Subcutaneous adipose tissue (tissue), 4 donors: ENCODE results near the gene NAA16. TPM values are rescaled to one million over a fixed set of nuclear protein-coding genes. Genes with fewer than 3 reads are reported as not detected.

Source experiments
- total RNA-seq, 4 donors: library from RNA; depleted of rRNA; stranded (reverse); fragments of >200 nt; gene quantifications; one replicate each; pipeline ENCODE4 v1.1.0, GENCODE V29; 2016
- TF ChIP-seq, protein P1 (sequence below): fragments of 450-650 bp; IDR thresholded peaks from one replicate; pipeline ENCODE4 v1.5.1; 2016; ENCODE audit warnings: low read depth, mild to moderate bottlenecking, control low read depth, antibody characterized with exemption, moderate library complexity

NAA16 gene
- total RNA-seq, 4 donors from 2014 or later: 15.0 to 26.1 (median 18.5) TPM

DNA sequence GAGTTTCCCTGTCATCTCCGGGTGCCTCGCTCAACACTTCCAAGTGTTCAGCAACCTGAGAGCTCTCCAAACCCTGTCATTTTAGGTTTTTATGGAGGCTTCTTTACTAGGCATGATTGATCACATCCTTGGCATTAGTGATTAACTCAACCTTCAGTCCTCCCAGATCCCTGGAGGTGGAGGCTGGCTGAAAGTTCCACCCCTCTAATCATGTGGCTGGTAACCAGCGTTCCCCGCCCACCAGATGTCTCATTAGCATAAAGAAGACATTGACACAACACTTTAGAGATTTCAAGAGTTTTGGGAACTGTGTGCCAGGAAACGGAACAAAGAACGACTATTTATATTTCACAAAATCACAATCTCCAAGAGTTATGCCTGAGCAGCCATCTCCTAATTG, 75.1 kb downstream of the NAA16 start:
- TF ChIP-seq, protein P1, sequence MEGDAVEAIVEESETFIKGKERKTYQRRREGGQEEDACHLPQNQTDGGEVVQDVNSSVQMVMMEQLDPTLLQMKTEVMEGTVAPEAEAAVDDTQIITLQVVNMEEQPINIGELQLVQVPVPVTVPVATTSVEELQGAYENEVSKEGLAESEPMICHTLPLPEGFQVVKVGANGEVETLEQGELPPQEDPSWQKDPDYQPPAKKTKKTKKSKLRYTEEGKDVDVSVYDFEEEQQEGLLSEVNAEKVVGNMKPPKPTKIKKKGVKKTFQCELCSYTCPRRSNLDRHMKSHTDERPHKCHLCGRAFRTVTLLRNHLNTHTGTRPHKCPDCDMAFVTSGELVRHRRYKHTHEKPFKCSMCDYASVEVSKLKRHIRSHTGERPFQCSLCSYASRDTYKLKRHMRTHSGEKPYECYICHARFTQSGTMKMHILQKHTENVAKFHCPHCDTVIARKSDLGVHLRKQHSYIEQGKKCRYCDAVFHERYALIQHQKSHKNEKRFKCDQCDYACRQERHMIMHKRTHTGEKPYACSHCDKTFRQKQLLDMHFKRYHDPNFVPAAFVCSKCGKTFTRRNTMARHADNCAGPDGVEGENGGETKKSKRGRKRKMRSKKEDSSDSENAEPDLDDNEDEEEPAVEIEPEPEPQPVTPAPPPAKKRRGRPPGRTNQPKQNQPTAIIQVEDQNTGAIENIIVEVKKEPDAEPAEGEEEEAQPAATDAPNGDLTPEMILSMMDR: no peak

DNA sequence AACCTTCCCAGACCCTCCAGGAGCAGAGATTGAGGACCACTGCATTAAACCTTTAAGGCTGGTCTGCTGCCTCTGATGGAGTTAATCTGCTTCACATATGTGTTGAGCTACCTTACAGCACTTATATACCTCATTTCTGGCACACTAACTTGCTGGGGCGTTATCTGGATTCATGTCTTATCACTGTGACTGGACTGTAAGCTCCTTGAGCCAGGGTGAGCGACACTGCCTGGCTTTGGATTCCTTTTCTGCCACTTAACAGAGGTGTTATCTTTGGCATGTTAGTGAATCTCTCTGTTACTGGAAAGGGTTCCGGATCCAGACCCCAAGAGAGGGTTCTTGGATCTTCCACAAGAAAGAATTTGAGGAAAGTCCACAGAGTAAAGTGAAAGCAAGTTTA, 76.5 kb downstream of the NAA16 start:
- TF ChIP-seq, protein P1: no peak

DNA sequence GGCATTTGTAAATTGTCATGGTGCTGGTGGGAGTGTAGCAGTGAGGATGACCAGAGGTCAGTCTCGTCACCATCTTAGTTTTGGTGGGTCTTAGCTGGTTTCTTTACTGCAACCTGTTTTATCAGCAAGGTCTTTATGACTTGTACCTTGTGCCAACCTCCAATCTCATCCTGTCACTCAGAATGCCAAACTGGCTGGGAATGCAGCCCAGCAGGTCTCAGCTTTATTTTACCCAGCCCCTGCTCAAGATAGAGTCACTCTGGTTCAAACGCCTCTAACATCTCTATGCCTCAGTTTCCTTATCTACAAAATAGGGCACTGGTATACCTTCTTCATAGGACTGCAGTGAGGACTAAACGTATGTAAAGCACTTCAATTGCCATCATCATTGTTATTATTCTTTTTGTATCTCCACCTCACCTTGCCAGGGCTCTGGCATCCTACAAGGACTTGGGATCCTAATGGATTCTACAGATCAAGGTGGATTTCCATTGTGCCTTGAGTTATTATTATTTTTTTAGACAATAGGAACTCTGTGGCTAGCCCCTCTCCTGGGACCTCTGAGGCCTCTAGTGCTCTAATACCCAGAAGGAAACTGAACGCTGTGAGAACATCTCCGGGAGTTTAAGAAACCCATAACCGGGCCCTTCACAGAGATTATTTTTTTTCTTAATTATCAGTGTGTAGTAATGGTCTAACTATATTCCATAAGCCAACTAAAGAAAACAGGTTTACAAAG, 77.2 kb downstream of the NAA16 start:
- TF ChIP-seq, protein P1: no peak

DNA sequence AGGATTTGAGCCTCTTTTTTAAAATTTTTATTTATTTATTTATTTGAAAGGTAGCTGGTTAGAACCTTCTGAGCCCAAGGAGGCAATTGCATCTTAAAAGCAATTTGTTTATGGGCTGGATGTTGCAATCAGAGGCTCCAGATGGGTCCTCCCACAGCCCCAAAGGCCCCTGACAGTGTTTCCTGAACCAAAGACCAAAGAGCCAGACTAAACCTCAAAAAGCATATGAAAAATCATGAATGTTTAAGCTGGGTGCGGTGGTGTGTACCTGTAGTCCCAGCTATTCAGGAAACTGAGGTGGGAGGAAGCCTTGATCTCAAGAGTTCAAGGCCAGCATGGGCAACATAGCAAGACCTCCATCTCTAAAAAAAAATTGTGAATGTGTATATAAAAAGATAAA, 78.5 kb downstream of the NAA16 start:
- TF ChIP-seq, protein P1: no peak

DNA sequence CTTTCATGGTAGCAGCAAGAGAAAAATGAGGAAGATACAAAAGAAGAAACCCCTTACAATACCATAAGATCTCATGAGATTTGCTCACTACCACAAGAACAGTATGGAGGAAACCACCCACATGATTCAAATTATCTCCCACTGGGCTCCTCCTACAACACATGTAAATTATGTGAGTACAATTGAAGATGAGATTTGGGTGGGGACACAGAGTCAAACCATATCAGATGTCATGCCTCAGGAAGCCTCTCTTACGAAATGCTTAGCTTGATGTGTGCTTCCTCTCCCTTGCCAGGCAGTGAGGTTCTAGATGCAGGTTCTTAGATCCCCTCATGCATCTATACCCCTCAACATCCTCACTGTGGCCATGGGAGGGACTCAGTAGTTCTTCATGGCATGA, 83.1 kb downstream of the NAA16 start:
- TF ChIP-seq, protein P1: no peak

DNA sequence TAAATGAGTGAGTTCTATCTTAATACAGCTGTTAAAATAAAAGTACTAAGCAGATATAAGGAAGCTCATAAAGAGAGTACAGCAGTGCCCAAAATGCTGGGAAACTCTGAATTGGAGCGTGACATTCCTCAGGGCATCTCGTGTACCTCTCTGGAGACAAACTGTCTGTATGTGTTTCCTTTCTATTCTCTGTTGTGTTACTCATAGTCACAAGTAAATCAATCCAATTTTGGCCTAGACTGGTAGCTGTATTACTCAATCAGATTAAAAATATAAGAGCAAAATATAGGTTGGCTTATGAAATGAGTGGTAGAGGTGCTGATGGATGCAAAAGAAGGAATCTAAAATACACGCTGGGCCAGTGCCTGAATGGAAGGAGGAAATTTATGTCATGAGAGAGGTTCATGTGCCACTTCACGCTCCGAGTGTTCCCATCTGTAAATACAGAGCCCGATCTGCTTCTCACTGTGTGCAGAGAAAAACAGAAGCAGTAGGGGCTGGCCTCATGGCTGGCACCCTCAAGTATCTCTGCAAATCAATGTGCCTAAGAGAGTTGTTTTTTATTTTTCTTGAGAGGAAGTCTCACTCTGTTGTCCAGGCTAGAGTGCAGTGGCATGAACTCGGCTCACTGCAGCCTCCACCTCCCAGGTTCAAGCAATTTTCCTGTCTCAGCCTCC, 87.6 kb downstream of the NAA16 start:
- TF ChIP-seq, protein P1: no peak

DNA sequence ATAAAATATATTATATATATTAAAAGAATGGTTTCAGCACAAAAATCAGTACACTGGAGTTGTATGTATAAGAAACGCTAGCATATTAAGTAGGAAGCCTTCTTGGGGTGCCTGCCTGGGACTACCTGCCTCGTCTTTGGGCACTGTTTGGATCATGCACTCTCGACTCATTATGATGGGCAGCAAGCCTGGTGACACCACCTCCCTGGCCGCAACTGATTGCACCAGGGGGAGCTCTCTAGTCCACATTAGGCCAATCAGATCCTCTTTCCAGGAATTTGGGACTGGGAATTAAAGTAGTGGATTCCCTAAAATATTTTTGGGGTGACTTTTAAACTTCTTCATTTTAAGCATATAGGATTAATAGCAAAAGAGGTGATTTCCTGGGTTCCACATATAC, 90.3 kb downstream of the NAA16 start:
- TF ChIP-seq, protein P1: no peak
